Effector memory CD4-positive, alpha-beta T cell (primary cell): ENCODE data around the gene DYRK4.

Source experiments
- DNase-seq, 3 donors: peaks; one replicate each; pipeline ENCODE4 v3.0.0-alpha.2; 2020
- H3K27ac ChIP-seq: 2 replicates; pipeline ENCODE4 v1.7.0; 2013; ENCODE audit warnings: mild to moderate bottlenecking, low read length, moderate library complexity; ENCODE audit not compliant: insufficient read depth, poor library complexity, severe bottlenecking
- H3K27me3 ChIP-seq: replicated peaks from 2 replicates; pipeline ENCODE4 v1.7.0; 2013; ENCODE audit warnings: mild to moderate bottlenecking, low read length; ENCODE audit not compliant: insufficient read depth, control insufficient read depth, poor library complexity, severe bottlenecking
- H3K36me3 ChIP-seq: 2 replicates; pipeline ENCODE4 v1.7.0; 2013; ENCODE audit warnings: mild to moderate bottlenecking, low read length, moderate library complexity; ENCODE audit not compliant: control insufficient read depth, insufficient read depth
- H3K4me1 ChIP-seq: 2 replicates; pipeline ENCODE4 v1.7.0; 2013; ENCODE audit warnings: low read length, mild to moderate bottlenecking; ENCODE audit not compliant: control insufficient read depth, insufficient read depth, poor library complexity, severe bottlenecking
- H3K4me3 ChIP-seq: 2 replicates; pipeline ENCODE4 v1.7.0; 2013; ENCODE audit warnings: low read length, low read depth, mild to moderate bottlenecking; ENCODE audit not compliant: insufficient read depth, poor library complexity, severe bottlenecking
- H3K9me3 ChIP-seq: 2 replicates; pipeline ENCODE4 v1.7.0; 2013; ENCODE audit warnings: mild to moderate bottlenecking, low read length, moderate library complexity; ENCODE audit not compliant: control insufficient read depth

Gene DYRK4

GRCh38 chr12:4648501-4649357 is 86.7 kb downstream of the DYRK4 start, which contains the start of the genes AKAP3 and NDUFA9:
Gene AKAP3, minus strand, starts transcription at chr12:4649051. Its CDS starts 10,855 bp downstream, at chr12:4638196.
Gene NDUFA9, plus strand, starts transcription at chr12:4649114. Its CDS starts 13 bp downstream, at chr12:4649127.
- no peaks in the 10 kb centered on the region for H3K27me3 ChIP-seq
- no peaks in the 10 kb centered on the region for H3K36me3 ChIP-seq
- H3K9me3 ChIP-seq: no peaks in the 10 kb centered on the region
- H3K4me3 ChIP-seq: peak within 1 kb of the TSS; percentile 87
- peak; percentile 54 to 66 (median 65) for DNase-seq
- peaks cover 15% of the 10 kb centered on the region for H3K4me1 ChIP-seq
- peak within 1 kb of the TSS; percentile 73 for H3K27ac ChIP-seq

DNA sequence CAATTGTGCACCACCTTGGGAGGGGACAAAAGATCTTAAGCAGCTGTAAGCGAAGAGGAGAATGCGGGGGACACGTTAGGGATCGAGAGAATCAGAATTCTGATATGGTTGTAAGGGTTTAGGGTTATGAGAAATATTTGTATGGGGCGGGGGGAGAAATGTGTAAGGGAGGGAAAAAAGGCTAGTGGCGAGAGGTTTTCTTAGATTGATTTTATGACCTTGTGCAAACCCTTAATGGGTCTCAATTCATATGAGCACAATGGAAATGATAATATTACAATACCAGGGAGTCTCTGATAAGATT is 87.3 kb downstream of the DYRK4 start:
- Histone ChIP-seq H3K9me3 (no peaks in the 10 kb centered on the region), H3K4me3 (peak overlapping the region; percentile 87), H3K4me1 (peaks cover 15% of the 10 kb centered on the region), H3K36me3 (peaks cover 4% of the 10 kb centered on the region), H3K27me3 (no peaks in the 10 kb centered on the region), H3K27ac (peak overlapping the region; percentile 73)
- no peak for DNase-seq

DNA sequence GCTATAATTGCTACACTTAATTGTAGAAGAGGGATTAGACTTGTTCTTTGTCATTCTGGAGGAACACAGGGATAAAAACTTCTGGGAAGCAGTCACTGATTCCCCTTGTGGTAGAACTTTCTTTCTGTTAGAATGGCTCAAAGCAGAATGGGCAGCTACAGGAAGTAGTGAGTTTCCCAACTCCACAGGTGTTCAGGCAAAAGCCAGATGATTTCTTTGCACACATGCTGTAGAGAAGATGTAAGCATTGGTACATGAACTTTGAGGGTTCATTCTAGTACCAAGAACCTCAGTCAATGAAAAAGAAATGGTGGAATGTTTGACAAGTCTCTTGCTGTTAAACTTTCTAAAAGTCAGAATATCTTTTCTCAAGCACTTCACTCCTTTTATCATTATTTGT is 91.2 kb downstream of the DYRK4 start:
- no peak for DNase-seq
- no peaks in the 10 kb centered on the region for H3K9me3 ChIP-seq
- no peaks in the 10 kb centered on the region for H3K27me3 ChIP-seq
- H3K36me3 ChIP-seq: peaks cover 35% of the 10 kb centered on the region
- no peak overlapping the region for H3K27ac ChIP-seq
- peaks cover 11% of the 10 kb centered on the region for H3K4me1 ChIP-seq
- no peak overlapping the region for H3K4me3 ChIP-seq

DNA sequence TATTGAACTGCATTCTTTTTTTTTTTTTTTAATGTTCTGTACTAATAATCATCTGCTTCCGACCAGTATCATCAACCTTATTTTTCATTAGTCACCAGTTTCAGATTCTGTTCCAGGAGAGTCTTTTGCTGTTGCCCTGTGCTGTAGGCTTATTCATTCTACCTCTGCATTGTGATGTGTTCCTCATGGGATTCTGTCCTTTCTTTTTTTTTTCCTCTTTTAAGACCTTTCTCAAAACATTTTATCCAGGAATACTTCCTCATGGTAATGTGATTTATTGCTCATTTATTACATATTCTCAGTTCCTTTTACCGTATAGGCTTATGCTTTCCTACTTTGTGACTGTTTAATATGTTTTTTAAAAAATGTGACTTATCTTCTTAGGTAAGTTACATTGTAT is 91.7 kb downstream of the DYRK4 start:
- no peaks in the 10 kb centered on the region for H3K27me3 ChIP-seq
- DNase-seq: no peak
- H3K4me1 ChIP-seq: peaks cover 10% of the 10 kb centered on the region
- no peak overlapping the region for H3K27ac ChIP-seq
- no peak overlapping the region for H3K4me3 ChIP-seq
- H3K36me3 ChIP-seq: peaks cover 38% of the 10 kb centered on the region
- no peaks in the 10 kb centered on the region for H3K9me3 ChIP-seq
